ENCODE measurements around the gene CCNL1. TPM values are rescaled to one million over a fixed set of nuclear protein-coding genes. Genes with fewer than 3 reads are reported as not detected.

The CCNL1 gene
- total and polyA plus RNA-seq, 2 of the 8 experiments (the other 6 are each of a cell fraction or from before 2014, with no cell fraction given) = 64.5 to 68.6 TPM

DNA sequence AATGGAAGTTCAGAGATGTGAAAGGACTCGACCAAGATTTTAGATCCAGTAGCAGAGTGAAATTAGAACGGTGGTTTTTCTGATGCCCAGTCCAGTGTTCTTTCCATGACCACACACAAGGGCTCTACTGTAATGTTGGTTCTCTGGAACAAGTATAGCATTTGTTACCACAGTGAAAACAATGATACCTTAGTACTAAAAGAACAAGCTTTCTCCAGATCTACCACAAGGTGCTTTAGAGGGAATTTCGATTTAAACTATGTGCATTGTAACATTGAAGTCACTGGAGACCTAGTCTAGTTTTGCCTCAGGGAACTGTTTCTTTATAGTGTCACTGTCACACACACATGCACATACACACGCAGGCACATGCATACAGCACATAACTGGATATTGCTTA lies 12.8 kb upstream of the CCNL1 start (continued):
- TF ChIP-seq TBP (IDR thresholded peaks at IDR 0.05; ENCODE audit: low read depth, low read length) = no peak
- no peak for TF ChIP-seq JUND (IDR thresholded peaks at IDR 0.05; ENCODE audit: low read length)
- TF ChIP-seq SRF (IDR thresholded peaks at IDR 0.05; ENCODE audit: low read depth, low read length) = no peak
- no peak for TF ChIP-seq KDM4A (IDR thresholded peaks at IDR 0.05; ENCODE audit: low read depth, low read length, severe bottlenecking)
- no peak for TF ChIP-seq PHF8 (conservative IDR thresholded peaks at IDR 0.05; ENCODE audit: low read depth, low read length)
- TF ChIP-seq HDAC6 (IDR thresholded peaks at IDR 0.05; ENCODE audit: low read depth, low read length) = no peak
